Activated gamma-delta T cell (primary cell): ENCODE data around the gene FGGY.
"Not testable (repeated sequence)": the region's sequence is repeated elsewhere in the genome, so short reads cannot be mapped to it uniquely, and the experiment has no call there.

Experiments
- DNase-seq: peaks from one replicate; lab custom pipeline; 2025; lab: John Stamatoyannopoulos, UW

Gene FGGY

GRCh38 chr1:59580257-59580656 is 283.4 kb downstream of the FGGY start:
- no peak for DNase-seq

- DNase-seq = not testable (repeated sequence)
Measured at GRCh38 chr1:59592410-59592809, 295.5 kb downstream of the FGGY start.

- DNase-seq = no peak
Measured at GRCh38 chr1:59592924-59593323, 296.0 kb downstream of the FGGY start.

GRCh38 chr1:59593798-59594790 is 297.2 kb downstream of the FGGY start:
- DNase-seq = no peak

GRCh38 chr1:59595774-59596173 is 298.9 kb downstream of the FGGY start:
- no peak for DNase-seq

- DNase-seq = no peak
Measured at GRCh38 chr1:59596432-59596831, 299.5 kb downstream of the FGGY start.

- DNase-seq = no peak
Measured at GRCh38 chr1:59596956-59597355, 300.1 kb downstream of the FGGY start.

GRCh38 chr1:59597420-59598119 is 300.7 kb downstream of the FGGY start:
- DNase-seq = no peak

- DNase-seq = no peak
Measured at GRCh38 chr1:59598120-59598440, 301.2 kb downstream of the FGGY start.

GRCh38 chr1:59601041-59601441 is 304.1 kb downstream of the FGGY start:
- DNase-seq = no peak

GRCh38 chr1:59601811-59602210 is 304.9 kb downstream of the FGGY start:
- no peak for DNase-seq

- no peak for DNase-seq
Measured at GRCh38 chr1:59604191-59604590, 307.3 kb downstream of the FGGY start.

GRCh38 chr1:59605184-59605583 is 308.3 kb downstream of the FGGY start:
- DNase-seq = no peak

GRCh38 chr1:59605761-59606160 is 308.9 kb downstream of the FGGY start:
- no peak for DNase-seq

- DNase-seq = no peak
Measured at GRCh38 chr1:59609245-59609644, 312.4 kb downstream of the FGGY start.

GRCh38 chr1:59610499-59610898 is 313.6 kb downstream of the FGGY start:
- not testable (repeated sequence) for DNase-seq

- DNase-seq = no peak
Measured at GRCh38 chr1:59617434-59617833, 320.5 kb downstream of the FGGY start.

GRCh38 chr1:59619557-59619956 is 322.7 kb downstream of the FGGY start:
- no peak for DNase-seq

GRCh38 chr1:59625384-59625783 is 328.5 kb downstream of the FGGY start:
- DNase-seq = no peak

- DNase-seq = no peak
Measured at GRCh38 chr1:59631561-59632255, 334.8 kb downstream of the FGGY start.

GRCh38 chr1:59635097-59635496 is 338.2 kb downstream of the FGGY start:
- no peak for DNase-seq

- no peak for DNase-seq
Measured at GRCh38 chr1:59638231-59638711, 341.4 kb downstream of the FGGY start.
